NB4 (cell line): Measurements from ENCODE around the gene ZNF764.

Experiments used
- DNase-seq: peaks from one replicate; pipeline ENCODE4 v3.0.0; 2010; ENCODE audit warnings: low read depth
- H3K4me3 ChIP-seq: one replicate; pipeline ENCODE4 v1.5.1; 2011; ENCODE audit warnings: mild to moderate bottlenecking, low read depth, low read length, moderate library complexity
- CTCF ChIP-seq: IDR thresholded peaks from one replicate; pipeline ENCODE4 v1.5.1; 2012; ENCODE audit warnings: low read depth, low read length
- MAX ChIP-seq: IDR thresholded peaks from 2 replicates; pipeline ENCODE4 v1.6.1; 2011; ENCODE audit warnings: low read depth, low read length
- MYC ChIP-seq: IDR thresholded peaks from 2 replicates; pipeline ENCODE4 v1.6.1; 2011; ENCODE audit warnings: low read depth, low read length
- POLR2A ChIP-seq: IDR thresholded peaks from 2 replicates; pipeline ENCODE4 v1.6.1; 2011; ENCODE audit warnings: mild to moderate bottlenecking; ENCODE audit not compliant: insufficient read length; ENCODE audit errors: extremely low read depth

ZNF764 gene

DNA sequence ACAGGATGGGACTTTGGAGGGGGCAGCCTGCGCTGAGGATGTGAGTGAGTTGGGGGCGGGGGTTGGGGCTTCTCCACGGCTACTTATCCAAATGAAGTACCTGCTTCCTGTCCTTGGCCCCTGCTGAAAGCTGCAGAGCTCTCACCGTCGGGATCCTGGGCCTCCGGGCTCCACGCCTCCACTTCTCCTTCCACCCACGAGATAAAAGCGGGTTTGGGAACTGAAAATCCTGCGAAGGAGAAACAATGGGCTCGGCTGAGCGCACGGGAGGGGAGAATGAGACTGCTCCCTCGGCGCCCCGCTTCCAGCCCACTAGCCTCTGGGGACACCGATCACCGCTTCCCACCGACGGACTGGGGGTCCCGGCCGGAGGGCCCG is 26.8 kb upstream of the ZNF764 start:
- peak overlapping the region; percentile 97 for H3K4me3 ChIP-seq
- peak; percentile 59 for DNase-seq
- TF ChIP-seq CTCF: no peak
- 0 out of 2 replicates have a peak, but pooled peaks have one; percentile 13 for TF ChIP-seq MYC

- DNase-seq: no peak
- no peak overlapping the region for H3K4me3 ChIP-seq
- no peak for TF ChIP-seq MYC
- no peak for TF ChIP-seq MAX
- TF ChIP-seq CTCF: no peak
- no peak for TF ChIP-seq POLR2A
These were observed 24.6 kb upstream of the ZNF764 start for GRCh38 chr16:30582611-30583340.

- no peak overlapping the region for H3K4me3 ChIP-seq
- no peak for TF ChIP-seq POLR2A
- no peak for TF ChIP-seq CTCF
- no peak for TF ChIP-seq MAX
- TF ChIP-seq MYC: no peak
- DNase-seq: no peak
These were observed 23.3 kb upstream of the ZNF764 start for GRCh38 chr16:30581457-30581856.

DNA sequence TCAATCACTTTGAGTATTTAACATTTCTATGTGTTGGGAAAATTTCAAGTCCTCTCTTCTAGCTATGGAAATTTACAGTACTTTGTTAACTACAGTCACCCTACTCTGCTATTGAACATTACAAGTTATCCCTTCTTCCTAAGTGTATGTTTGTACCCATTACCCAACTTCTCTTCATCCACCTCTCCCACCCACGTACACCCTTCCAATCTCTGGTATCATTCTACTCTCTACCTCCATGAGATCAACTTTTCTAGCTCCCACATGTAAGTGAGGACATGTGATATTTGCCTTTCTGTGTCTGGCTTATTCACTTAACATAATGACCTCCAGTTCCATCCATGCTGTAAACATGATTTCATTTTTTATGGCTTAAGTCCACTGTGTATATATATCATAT is 16.5 kb upstream of the ZNF764 start:
- DNase-seq: no peak
- H3K4me3 ChIP-seq: no peak overlapping the region
- TF ChIP-seq CTCF (no peak), MYC (no peak), MAX (no peak), POLR2A (no peak)

GRCh38 chr16:30571445-30572322 is 13.5 kb upstream of the ZNF764 start, which contains the start of gene ZNF688:
Gene ZNF688, minus strand, starts transcription at chr16:30571714. Its CDS starts 85 bp downstream, at chr16:30571629.
- H3K4me3 ChIP-seq: peak within 1 kb of the TSS; percentile 85
- TF ChIP-seq MYC (peak; percentile 13; the same call in 1 of the 2 replicates), POLR2A (peak; percentile 51), MAX (peak; percentile 55; the same call in 1 of the 2 replicates), CTCF (no peak)
- DNase-seq: peak; percentile 98
